Body of pancreas (tissue), 4 donors: Measurements from ENCODE around the gene AOC1. TPM values are rescaled to one million over a fixed set of nuclear protein-coding genes. Genes with fewer than 3 reads are reported as not detected.

ENCODE experiments used
- ATAC-seq: fragments of 150-250 bp; one replicate; pipeline ENCODE4 v1.9.1; 2016
- DNase-seq, 4 donors: peaks; one replicate each; pipeline ENCODE4 v3.0.0-alpha.2; 2019
- H3K27ac ChIP-seq, 4 donors: fragments of 200-600 bp; sonication (generic); 1 replicate in 3 of 4; 2 replicates in 1 of 4; pipeline versions ENCODE4 v1.5.1 to v1.6.1; 2016 to 2019; ENCODE audit warnings: mild to moderate bottlenecking in 1 of 4, mixed read lengths in 1 of 4, moderate library complexity in 1 of 4
- H3K27me3 ChIP-seq, 2 donors: fragments of 200-600 bp; sonication (generic); one replicate each; pipeline ENCODE4 v1.6.0; 2016; ENCODE audit warnings: mild to moderate bottlenecking in 1 of 2
- H3K36me3 ChIP-seq, 2 donors: fragments of 200-600 bp; sonication (generic); replicated peaks in 1 of 2; 2 replicates each; pipeline ENCODE4 v1.5.1; 2016; ENCODE audit warnings: low read depth in 2 of 2; ENCODE audit not compliant: insufficient read depth in 1 of 2
- H3K4me1 ChIP-seq: fragments of 200-600 bp; sonication (generic); one replicate; pipeline ENCODE4 v1.6.0; 2016
- H3K4me3 ChIP-seq, 2 donors: fragments of 200-600 bp; sonication (generic); 1 replicate in 1 of 2; 2 replicates in 1 of 2; pipeline ENCODE4 v1.5.1; 2016 to 2019
- H3K9me3 ChIP-seq, 3 donors: fragments of 200-600 bp; sonication (generic); 1 replicate in 2 of 3; 2 replicates in 1 of 3; pipeline ENCODE4 v1.5.1; 2016
- CTCF ChIP-seq, 7 experiments: fragments of 450-650 bp in 4 of 7; fragments of 200-600 bp in 3 of 7; sonication (generic) in 3 of 7; IDR thresholded peaks; one replicate each; pipeline ENCODE4 v1.5.1; 2016 to 2019; ENCODE audit warnings: antibody characterized with exemption in 7 of 7
- POLR2A ChIP-seq, 3 donors: fragments of 450-650 bp; IDR thresholded peaks; one replicate each; pipeline ENCODE4 v1.6.1; 2016; ENCODE audit warnings: antibody characterized with exemption in 3 of 3, mild to moderate bottlenecking in 2 of 3
- WGBS, 2 donors: methylation state at CpG; one replicate each; pipeline ENCODE4 v1.1.5; 2017; 5-methylcytosine and 5-hydroxymethylcytosine counted together
- intact Hi-C: fragments of 100-400 bp; cut with DNase I; formaldehyde crosslinking; loops from one replicate; pipeline ENCODE4 v1.15.1; 2023
- total RNA-seq, 2 donors: library from RNA; depleted of rRNA; stranded (reverse); fragments of >200 nt; gene quantifications; one replicate each; pipeline ENCODE4 v1.1.0, GENCODE V29; 2016

Gene AOC1
- total RNA-seq, 2 donors from 2014 or later = 1.6 TPM; not detected in 1

- intact Hi-C loops = no loop called here
- no peak overlapping the region for H3K27ac ChIP-seq
- H3K27me3 ChIP-seq = no peaks in the 10 kb centered on the region
- TF ChIP-seq POLR2A (IDR thresholded peaks at IDR 0.05) (no peak), CTCF (IDR thresholded peaks at IDR 0.05) (peak in 6 of 7 experiments; percentile 26 to 65 (median 57))
- 5 to 9% methylated on average over 19 of the region's 19 CpGs for WGBS, 2 donors
- ATAC-seq = peak; percentile 75
- H3K4me1 ChIP-seq = peaks cover 3% of the 10 kb centered on the region
- H3K4me3 ChIP-seq = no peak overlapping the region
- peak; percentile 43 to 73 (median 55) for DNase-seq
- H3K36me3 ChIP-seq = no peaks in the 10 kb centered on the region
- peaks cover 0 to 6% (median 0%) of the 10 kb centered on the region in 3 donors for H3K9me3 ChIP-seq
These were observed 24.7 kb downstream of the AOC1 start for GRCh38 chr7:150876817-150877526.

- intact Hi-C loops = no loop called here
- H3K9me3 ChIP-seq = peaks cover 0 to 8% (median 0%) of the 10 kb centered on the region in 3 donors
- ATAC-seq (no peak), DNase-seq (no peak)
- 57 to 71% methylated on average over 4 of the region's 4 CpGs for WGBS, 2 donors
- no peak overlapping the region for H3K4me3 ChIP-seq
- H3K27ac ChIP-seq = no peak overlapping the region
- H3K36me3 ChIP-seq = no peaks in the 10 kb centered on the region
- no peaks in the 10 kb centered on the region for H3K27me3 ChIP-seq
- TF ChIP-seq CTCF (IDR thresholded peaks at IDR 0.05) (no peak), POLR2A (IDR thresholded peaks at IDR 0.05) (no peak)
- H3K4me1 ChIP-seq = peaks cover 3% of the 10 kb centered on the region
These were observed 25.2 kb downstream of the AOC1 start for GRCh38 chr7:150877536-150877935.

- H3K36me3 ChIP-seq = no peaks in the 10 kb centered on the region
- no peaks in the 10 kb centered on the region for H3K27me3 ChIP-seq
- H3K9me3 ChIP-seq = peaks cover 0 to 11% (median 0%) of the 10 kb centered on the region in 3 donors
- no peak for ATAC-seq
- no peak for DNase-seq
- no peak overlapping the region for H3K27ac ChIP-seq
- TF ChIP-seq CTCF (IDR thresholded peaks at IDR 0.05) (no peak), POLR2A (IDR thresholded peaks at IDR 0.05) (no peak)
- intact Hi-C loops = no loop called here
- H3K4me3 ChIP-seq = no peak overlapping the region
- H3K4me1 ChIP-seq = peaks cover 3% of the 10 kb centered on the region
These were observed 27.0 kb downstream of the AOC1 start for GRCh38 chr7:150879345-150879744.

- WGBS, 2 donors = 71 to 74% methylated on average over 1 of the region's 1 CpG
- intact Hi-C loops = no loop called here
- DNase-seq = no peak
These were observed 28.9 kb downstream of the AOC1 start for GRCh38 chr7:150881189-150881588.

More at GRCh38 chr7:150881189-150881588, 28.9 kb downstream of the AOC1 start:
- Histone ChIP-seq H3K9me3 (peaks cover 0 to 16% (median 0%) of the 10 kb centered on the region in 3 donors), H3K27me3 (no peaks in the 10 kb centered on the region), H3K4me1 (peaks cover 3% of the 10 kb centered on the region), H3K27ac (no peak overlapping the region), H3K4me3 (no peak overlapping the region), H3K36me3 (no peaks in the 10 kb centered on the region)
- no peak for ATAC-seq
- TF ChIP-seq POLR2A (IDR thresholded peaks at IDR 0.05) (no peak), CTCF (IDR thresholded peaks at IDR 0.05) (no peak)
